ENCODE measurements around the gene TMEM51. TPM values are rescaled to one million over a fixed set of nuclear protein-coding genes. Genes with fewer than 3 reads are reported as not detected.

Gene TMEM51
- total RNA-seq, 1 experiment from 2014 or later, result 19.9 TPM

DNA sequence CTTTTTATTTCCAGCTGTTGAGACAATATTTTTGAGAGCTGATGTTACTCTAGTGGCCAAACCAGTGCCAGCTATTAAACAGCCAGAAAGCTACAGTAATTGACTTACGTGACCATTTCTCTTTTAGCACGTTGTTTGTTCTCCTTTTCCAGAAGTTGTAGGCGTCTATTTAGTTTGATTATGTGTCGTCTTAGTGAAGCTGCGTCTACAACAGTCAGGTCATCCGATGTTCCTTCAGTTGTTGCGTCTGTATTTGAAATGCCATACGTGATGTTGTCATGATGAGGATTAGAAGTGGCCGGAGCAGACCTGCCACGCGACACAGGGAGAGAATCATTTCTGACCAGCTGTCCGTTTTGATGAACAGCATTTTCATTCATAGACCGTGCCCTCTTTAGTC is 38.2 kb downstream of the TMEM51 start:
- DNase-seq (ENCODE audit: low read depth), result no peak

DNA sequence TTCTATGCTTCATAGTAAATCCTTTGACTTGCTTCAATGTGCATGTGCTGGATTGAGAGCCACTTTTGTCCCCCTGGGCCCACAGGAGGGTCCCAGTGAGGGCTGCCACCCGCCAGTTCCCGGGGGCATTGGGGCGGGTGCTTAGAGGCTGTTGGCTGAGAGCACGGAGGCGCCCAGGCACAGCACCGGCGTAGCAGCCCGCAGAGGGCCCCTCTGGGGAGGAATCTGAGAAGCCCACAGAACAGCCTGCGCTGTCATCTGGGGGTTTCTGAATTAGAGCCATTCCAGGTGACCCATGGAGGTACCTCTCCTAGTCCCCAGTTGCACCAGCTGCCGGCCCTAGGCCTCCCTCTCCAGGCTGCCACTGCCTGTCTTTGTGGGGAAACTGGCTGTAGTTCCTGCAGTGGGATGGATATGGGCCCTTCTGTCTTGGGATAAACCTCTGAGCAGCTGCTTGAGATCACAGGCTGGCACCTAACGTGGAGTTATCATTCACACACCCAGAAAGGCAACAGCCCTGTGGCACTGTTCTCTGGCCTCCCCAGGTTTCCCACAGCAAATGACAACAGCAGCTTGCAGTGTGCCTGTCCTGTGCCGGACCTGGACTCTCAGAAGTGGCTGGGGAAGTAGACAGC is 39.5 kb downstream of the TMEM51 start:
- DNase-seq (ENCODE audit: low read depth), result no peak

DNA sequence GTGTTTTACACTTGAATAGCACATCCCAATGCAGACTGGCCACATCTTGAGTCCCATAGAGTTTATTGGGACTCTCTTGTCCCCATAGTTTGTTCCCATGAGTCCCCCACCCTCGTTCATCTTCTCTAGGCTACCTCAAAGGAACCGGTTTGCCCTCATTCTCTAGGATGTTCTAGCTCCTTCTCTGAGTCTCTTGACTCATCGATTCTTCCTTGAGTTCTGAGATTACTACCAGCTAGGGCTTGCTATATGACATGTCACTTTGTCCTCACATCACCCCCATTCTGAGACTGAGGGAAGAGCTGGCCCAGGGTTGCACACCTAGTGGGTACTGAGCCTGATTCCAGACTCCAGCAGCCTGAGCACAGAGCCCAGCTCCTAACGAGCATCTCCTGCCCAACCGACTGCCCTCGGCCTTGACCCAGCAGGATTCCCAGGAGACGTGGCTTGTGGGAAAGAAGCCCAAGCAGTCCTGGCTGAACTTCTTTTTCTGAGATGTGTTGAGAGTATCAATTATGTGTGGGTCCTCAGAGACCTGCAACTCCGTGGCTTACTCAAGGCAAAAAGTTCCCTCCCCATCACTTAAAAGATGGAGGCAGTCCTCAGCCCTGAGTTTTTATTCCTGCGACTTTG is 42.0 kb downstream of the TMEM51 start:
- DNase-seq (ENCODE audit: low read depth), result no peak

DNA sequence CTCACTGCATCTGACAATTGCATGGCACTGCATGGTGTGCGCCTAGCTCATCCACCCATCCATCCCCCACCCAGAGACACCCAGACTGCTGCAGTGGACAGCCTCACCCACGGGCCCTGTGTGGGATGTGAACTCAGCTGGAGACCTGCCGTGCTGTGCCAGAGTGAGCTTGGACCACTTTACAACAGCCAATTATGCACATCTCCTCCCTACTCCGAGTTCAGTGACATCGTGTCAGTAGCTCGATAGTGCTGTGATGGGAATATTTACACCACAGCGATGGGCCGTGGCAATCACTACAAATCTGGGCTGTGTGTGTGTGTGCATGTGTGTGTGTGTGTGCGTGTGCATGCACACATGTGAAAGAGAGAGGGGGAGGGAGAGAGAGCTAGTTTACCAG is 42.5 kb downstream of the TMEM51 start:
- no peak for DNase-seq (ENCODE audit: low read depth)

DNA sequence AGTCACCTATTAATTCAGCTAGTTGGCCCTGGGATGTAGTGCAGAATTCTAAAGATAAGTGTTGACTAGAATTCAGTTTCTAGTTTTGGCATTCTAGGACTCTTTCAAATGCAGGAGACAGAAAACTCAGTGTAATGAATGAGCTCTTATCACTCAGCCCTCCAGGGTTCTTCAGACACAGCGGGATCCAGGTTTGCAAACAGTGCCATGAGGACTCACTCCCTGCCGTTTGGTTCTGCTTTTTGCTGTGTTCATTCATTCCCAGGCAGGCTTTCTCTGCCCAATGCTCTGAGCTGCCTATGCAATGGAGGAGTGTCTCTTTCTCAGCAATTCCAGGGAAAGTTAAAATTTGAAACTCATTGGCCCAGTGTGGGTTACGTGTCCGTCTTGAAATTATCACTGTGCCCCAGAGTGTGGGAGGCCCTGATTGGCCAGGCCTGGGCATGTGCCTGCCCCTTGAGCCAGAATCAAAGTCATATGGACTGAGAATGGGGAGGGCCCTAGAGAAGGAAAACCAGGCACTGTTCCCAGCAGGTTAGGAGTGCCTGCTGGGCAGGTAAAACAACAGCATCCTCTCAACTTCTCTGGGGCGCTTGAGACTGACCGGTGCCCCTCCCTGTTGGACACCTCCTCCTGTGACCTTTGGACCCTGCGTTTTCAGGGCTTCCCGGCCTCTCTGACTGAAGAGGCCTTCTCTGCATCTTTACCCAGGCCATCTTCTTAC is 43.4 kb downstream of the TMEM51 start:
- no peak for DNase-seq (ENCODE audit: low read depth)

DNA sequence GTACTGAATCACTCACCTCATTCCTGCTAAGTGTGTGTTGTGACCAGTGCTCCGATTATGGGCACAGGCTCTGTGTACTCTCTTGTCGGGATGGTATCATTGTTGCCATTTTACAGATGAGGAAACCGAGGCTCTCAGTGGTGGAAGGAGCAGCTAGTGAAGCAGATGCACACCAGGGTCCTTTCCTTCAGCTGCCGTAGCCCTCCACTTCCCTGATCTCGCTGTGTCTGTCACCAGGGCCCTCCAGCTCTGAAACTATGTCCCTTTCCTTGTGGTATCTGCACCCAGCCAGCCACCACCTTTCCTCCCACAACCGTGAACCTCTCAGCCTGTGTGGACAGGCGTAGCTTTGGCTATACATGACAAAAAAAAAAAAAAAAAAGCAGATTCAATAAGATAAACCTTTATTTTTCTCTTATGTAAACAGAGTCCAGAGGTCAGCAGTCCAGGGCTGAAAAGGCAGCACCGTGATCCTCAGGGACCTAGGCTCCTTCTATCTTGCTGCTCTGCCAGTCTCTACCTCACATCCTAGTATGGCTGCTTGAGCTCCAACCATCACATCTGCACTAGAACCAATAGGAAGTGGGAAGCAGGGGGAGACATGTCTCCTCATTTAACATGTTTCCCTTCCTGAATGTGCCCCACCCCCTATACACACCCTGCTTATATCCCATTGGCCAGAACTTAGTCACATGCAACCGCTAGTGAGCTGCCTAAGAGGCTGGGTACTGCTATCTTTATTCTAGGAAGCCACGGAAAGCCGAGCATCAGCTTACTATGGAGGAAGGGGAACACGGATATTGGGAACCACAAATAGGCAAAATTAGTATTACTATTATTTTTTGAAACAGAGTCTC is 44.3 kb downstream of the TMEM51 start:
- DNase-seq (ENCODE audit: low read depth), result no peak

DNA sequence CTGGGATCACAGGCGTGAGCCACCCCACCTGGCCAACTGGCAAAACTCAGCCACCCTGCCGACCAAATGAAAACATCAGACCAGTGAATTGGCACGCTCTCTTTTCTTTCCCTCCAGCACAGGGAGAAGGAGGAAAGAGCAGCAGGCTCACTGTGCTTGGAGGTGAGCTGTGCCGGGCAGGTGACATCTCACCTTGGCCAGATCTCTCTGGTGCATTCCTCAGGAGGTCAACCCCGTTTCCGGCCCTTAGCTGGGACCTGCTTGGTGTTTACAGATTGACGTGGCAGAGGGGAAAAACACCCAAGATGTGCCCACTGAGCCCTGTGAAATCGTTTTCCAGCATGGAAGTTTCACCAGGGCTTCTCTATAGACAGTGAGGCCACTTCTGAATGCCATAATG is 45.1 kb downstream of the TMEM51 start:
- DNase-seq (ENCODE audit: low read depth), result no peak

DNA sequence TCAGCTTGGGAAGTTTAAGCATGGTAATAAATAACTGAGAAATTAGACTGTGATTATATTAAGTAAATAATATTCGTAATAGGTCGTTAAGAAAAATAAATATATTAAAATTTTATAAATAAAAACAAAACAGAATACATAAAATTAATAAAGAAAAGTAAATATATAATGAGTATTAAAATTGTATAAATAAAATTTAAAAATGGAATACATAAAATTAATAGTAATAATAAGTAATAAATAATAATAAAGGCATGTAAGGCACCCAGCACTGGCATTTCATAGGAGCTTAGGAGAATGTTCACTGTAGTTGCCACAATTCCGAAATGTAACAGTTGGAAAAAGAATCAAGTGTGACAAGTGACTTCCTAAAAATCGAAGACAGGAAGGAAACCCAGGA is 47.7 kb downstream of the TMEM51 start:
- DNase-seq (ENCODE audit: low read depth), result no peak

DNA sequence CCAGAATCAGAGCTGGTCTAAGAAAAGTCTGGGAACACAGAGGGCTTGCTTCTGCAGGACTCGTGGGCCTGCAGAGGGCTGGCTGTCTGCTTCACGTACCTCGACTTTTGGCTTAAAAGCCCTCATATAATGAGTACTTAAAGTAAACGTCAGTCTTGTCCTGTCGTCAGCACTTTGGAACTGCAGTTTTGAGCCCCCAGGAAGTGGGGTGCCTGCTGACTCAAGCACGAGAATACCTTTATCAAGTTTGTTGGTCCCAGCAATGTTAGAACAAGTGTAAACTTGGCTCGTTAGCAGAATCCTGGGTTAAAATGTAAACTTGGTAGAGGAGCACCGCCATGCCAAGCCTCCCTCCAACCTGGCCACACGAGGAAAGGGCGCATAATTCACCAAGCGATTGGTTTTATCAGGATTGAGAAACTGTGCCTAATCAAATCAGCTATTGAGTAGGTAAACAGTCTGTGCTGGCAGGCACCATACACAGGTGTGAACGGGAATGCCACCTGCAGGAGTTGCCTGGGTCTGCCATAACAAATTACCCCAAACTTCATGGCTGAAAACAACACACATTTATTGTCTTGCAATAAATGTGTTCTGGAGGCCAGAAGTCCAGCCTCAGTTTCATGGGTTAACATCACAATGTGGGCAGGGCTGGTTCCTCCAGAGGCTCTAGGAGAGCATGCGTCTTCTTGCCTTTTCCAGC is 48.5 kb downstream of the TMEM51 start:
- no peak for DNase-seq (ENCODE audit: low read depth)

DNA sequence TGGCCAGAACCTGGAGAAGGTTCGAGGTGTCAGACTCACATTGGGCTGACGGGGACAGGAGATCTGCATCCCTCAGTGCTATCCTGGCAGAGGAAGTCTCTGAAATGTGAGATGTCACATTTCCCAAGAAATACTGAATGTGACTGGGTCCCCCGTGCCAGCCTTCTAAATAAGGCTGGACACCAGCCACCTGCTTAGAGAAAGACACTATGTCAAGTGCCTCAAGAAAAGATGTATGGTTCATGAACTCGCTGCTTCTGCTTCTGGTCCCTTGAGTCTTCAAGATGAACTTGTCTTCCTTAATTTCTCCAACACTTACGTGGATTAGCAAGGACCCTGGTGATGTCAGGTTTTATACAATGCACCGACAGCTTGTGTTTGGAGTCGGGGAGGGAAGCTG is 51.4 kb downstream of the TMEM51 start:
- no peak for DNase-seq (ENCODE audit: low read depth)

DNA sequence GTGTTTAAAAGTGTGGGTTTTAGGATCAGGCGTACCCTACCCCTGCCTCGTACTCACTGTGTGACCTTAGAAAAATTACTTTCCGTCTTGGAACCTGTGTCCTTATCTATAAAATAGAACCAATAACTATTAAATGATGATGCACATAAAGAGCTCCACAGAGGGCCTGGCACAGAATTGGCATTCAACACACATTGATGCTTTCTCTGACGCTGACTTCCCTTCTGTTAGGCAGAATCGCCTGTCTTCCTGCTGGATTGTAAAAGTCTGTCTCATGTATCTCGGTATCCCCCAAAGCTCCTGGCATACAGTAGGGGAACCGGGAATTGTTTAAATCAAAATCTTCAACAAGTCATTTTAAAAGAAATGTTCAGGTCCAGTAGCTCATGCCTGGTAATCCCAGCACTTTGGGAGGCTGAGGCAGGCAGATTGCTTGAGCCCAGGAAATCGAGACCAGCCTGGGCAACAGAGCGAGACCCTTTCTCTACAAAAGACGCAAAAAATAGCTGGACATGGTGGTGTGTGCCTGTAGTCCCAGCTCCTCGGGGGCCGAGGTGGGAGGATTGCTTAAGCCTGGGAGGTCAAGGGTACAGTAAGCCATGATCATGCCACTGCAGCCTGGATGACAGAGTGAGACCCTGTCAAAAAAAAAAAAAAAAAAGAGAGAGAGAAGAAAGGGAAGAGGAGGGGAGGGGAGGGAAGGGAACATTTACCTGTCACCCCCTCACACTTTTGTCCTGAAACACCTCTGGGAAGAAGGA is 52.2 kb downstream of the TMEM51 start:
- no peak for DNase-seq (ENCODE audit: low read depth)

DNA sequence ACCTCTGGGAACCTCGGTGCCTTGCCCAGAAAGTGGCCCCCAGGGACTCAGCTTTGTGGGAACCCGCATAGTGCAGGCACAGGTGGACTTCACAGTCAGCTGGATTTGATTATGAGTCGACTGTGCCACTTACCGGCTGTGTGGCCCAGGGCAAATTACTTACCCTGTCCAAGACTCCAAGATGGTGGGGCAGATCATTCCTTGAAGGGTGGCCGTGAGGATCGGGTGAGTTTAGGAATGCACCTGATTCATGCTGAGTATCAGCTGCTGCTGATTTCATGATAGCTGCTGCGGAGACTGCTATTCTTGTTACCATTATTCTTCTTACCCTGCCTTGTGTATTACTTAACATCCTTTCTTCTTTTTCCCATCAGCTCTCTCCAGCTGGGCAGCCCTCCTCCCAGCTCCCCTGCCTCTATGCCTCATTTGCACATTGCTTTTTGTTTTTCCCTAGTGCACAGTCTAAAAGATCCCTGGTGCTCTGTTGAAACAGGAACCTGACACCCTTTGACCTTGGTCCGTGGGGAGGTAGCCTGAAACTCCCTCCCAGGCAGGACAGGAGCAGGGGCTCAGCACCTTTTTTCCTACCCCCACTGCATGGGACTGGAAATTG is 53.0 kb downstream of the TMEM51 start:
- no peak for DNase-seq (ENCODE audit: low read depth)

DNA sequence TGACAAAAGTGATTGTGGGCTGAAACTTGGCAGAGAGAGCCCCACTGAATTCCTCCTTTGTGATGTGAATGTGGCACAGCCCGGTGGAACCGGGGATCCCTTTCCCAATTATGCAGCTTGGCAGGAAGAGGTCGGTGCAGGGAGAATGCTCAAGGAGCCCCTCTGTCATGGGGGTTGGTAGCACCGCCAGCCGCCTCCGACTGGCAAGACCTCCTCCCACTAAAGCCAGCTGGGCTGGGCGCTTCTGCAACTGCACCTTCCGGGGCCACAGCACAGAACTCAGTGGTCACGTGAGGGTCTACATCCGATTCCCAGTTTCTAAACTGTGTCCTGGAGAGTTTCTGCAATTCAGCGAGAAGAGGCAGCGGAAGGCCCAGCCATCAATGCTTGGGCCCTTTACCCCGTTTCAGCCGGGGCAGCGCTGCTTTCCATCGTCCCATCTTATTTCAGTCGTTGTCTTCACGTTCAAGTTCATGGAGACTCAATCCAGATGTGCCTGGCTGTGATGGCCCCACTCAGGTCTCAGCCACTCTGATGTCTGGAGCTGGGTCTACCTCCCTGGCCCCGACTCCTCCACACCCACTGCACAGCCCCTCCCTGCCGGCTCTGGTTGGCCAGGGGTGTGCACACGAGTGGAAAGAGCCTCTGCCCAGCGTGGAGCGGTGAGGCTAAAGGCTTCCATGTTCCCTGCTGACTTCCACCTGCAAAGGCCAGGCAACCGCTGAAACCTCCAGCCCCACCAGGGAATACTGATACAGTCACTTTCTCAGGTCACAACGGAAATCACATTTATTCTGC is 53.7 kb downstream of the TMEM51 start:
- no peak for DNase-seq (ENCODE audit: low read depth)

DNA sequence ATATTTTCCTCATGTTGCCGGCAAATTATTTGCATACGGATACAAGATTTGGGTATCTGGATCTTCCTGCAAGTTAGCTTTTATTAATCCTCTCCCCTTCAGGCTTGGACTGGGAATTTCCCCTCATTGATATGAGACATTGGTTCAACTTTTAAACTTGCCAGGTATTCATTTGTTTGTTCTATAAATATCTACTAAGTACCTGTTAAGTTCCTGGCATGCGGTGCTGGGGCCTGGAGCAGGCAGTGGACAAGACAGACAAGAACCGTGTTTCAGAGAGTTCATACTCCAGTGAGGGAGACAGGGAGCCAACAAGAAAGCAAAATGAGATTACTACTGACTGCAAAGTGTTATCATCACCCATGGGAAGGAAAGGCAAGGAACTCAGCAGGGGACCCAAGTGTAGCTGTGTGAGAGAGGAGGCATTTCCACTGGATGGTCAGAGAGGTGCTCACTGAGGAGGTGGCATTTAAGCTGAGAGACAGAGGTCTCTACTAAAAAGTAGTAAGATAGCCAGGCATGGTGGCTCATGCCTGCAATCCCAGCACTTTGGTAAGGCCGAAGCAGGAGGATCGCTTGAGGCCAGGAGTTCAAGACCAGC is 54.4 kb downstream of the TMEM51 start:
- no peak for DNase-seq (ENCODE audit: low read depth)

DNA sequence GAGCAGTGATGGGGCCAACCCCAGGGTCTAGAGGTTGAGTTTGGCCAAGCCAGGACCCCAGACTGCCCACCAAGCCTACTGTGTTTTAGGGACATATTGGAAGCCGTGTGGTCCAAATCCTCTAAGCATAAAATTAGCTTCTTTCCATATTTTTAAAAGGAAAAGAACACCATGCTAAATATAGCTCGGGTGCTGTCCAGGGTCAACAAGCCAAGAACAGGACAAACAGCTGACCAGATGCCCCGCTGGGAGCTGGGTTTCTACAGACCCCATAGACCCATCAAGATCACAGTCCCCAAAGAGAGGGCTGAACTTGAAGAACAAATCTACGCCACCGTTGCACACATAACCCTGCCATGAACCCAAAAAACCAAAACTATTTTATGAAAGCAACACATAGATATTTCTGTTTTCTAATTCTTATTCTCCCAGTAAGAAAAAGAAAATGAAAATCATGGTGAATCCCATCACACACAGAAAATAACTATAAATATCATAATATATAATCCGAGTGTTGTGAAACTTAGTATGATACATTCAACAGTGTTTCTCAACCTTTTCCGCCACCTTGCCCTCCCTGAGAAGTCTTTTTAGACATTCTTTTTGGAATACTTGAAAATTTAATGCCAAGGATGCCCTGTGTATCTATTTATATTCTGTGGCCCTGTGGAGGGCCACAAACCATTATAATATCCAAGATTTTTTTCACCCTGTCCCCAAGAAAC is 57.3 kb downstream of the TMEM51 start:
- DNase-seq (ENCODE audit: low read depth), result no peak

DNA sequence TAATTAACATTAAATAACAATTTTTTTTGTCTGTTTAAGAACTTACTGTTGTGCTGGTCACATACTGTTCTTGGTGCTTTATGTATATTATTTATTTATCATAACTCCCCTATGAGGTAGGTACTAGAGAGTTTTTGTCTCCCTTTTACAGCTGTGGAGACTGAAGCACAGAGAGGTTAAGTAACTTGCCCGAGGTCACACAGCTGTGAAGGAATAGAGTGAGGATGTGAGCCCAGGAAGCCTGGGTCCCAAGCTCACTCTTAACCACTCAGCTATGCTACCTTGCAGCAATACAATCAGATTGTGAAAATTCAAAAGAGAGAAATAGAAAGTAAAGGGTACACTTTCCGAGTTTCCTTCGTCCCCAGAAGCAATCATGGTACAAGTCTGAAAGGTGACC is 57.9 kb downstream of the TMEM51 start:
- no peak for DNase-seq (ENCODE audit: low read depth)

DNA sequence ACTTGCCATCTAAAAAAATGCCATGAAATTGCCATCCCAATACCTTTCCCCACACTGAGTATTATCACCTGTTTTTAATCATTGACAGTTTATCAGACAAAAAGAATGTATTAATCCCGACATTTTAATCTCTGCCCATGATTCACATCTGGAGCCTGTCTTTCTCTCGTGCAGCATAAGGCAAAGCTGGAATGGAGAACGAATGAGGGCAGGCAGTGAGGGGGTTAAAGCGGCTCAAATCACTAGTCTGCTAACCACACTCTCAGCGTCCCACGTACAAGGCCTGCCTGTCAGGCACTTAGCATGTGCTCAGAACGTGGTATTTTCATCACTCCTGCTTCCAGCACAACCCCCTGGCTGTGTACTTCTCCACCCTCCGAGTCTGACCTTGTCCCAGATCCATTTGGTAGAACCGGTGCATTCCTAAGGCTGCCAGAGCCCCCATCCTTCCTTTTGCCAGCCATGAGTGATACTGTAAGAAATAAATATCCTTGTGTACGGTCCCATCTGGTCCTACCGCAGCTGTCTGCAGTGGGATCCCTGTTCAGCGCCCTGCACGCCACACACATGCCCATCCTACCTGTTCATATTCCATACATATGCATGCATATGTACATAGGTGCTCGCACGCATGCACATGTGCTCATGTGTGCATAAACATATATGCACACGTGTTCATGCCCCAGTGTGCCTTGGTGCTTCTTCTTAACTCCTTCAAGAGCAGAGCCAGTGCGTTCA is 58.8 kb downstream of the TMEM51 start:
- no peak for DNase-seq (ENCODE audit: low read depth)

DNA sequence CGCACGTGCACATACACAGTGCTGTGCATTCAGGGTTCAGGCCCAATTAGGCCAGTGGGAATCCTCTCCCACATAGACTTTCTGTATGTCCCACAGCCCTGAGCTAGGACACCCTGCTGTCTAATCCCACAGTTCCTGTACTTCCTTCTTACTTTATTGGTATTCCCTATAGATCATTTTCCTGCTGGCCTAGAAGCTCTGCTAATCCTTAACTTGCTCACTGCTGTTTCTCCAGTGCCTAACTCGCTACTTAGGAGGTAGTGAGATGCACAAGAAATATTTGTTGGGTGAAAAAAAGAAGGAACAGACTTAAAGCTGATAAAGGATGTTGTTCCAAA is 59.4 kb downstream of the TMEM51 start:
- DNase-seq (ENCODE audit: low read depth), result no peak

All from HT1080 (cell line).